ENCODE measurements around the gene SPI1.
"Not testable (repeated sequence)": the region's sequence is repeated elsewhere in the genome, so short reads cannot be mapped to it uniquely, and the experiment has no call there.

Gene SPI1

GRCh38 chr11:47326198-47326597 is 52.1 kb downstream of the SPI1 start:
- Mint-ChIP-seq H3K27me3 (ENCODE audit: low read depth) (no peaks in the 10 kb centered on the region), H3K4me3 (no peak overlapping the region), H3K27ac (no peak overlapping the region), H3K4me1 (no peaks in the 10 kb centered on the region), H3K9me3 (no peaks in the 10 kb centered on the region), H3K36me3 (ENCODE audit: low read depth) (peaks cover 43% of the 10 kb centered on the region)
- TF ChIP-seq CTCF (IDR thresholded peaks at IDR 0.05; ENCODE audit: unreplicated experiment in 3 of 3), result no peak

GRCh38 chr11:47325271-47326041 is 52.9 kb downstream of the SPI1 start:
- no peak overlapping the region for H3K4me3 Mint-ChIP-seq
- no peaks in the 10 kb centered on the region for H3K9me3 Mint-ChIP-seq
- H3K36me3 Mint-ChIP-seq (ENCODE audit: low read depth), result peaks cover 44% of the 10 kb centered on the region
- H3K4me1 Mint-ChIP-seq, result no peaks in the 10 kb centered on the region
- no peak for TF ChIP-seq CTCF (IDR thresholded peaks at IDR 0.05; ENCODE audit: unreplicated experiment in 3 of 3)
- no peaks in the 10 kb centered on the region for H3K27me3 Mint-ChIP-seq (ENCODE audit: low read depth)
- no peak overlapping the region for H3K27ac Mint-ChIP-seq

- Mint-ChIP-seq H3K27ac (no peak overlapping the region), H3K4me1 (no peaks in the 10 kb centered on the region), H3K4me3 (no peak overlapping the region), H3K36me3 (ENCODE audit: low read depth) (peaks cover 44% of the 10 kb centered on the region), H3K27me3 (ENCODE audit: low read depth) (no peaks in the 10 kb centered on the region), H3K9me3 (no peaks in the 10 kb centered on the region)
- no peak for TF ChIP-seq CTCF (IDR thresholded peaks at IDR 0.05; ENCODE audit: unreplicated experiment in 3 of 3)
Measured at GRCh38 chr11:47324520-47324919, 53.8 kb downstream of the SPI1 start.

- TF ChIP-seq CTCF (IDR thresholded peaks at IDR 0.05; ENCODE audit: unreplicated experiment in 3 of 3), result no peak
- Mint-ChIP-seq H3K9me3 (no peaks in the 10 kb centered on the region), H3K36me3 (ENCODE audit: low read depth) (peaks cover 42% of the 10 kb centered on the region), H3K27me3 (ENCODE audit: low read depth) (no peaks in the 10 kb centered on the region), H3K27ac (no peak overlapping the region), H3K4me3 (no peak overlapping the region), H3K4me1 (no peaks in the 10 kb centered on the region)
Measured at GRCh38 chr11:47318166-47318565, 60.2 kb downstream of the SPI1 start.

- Mint-ChIP-seq H3K27ac (no peak overlapping the region), H3K27me3 (ENCODE audit: low read depth) (no peaks in the 10 kb centered on the region), H3K4me3 (no peak overlapping the region), H3K4me1 (no peaks in the 10 kb centered on the region), H3K36me3 (ENCODE audit: low read depth) (peaks cover 42% of the 10 kb centered on the region), H3K9me3 (no peaks in the 10 kb centered on the region)
- TF ChIP-seq CTCF (IDR thresholded peaks at IDR 0.05; ENCODE audit: unreplicated experiment in 3 of 3), result no peak
Measured at GRCh38 chr11:47317064-47317828, 61.1 kb downstream of the SPI1 start.

GRCh38 chr11:47316501-47316900 is 61.8 kb downstream of the SPI1 start:
- peaks cover 39% of the 10 kb centered on the region for H3K36me3 Mint-ChIP-seq (ENCODE audit: low read depth)
- not testable (repeated sequence) for H3K27ac Mint-ChIP-seq; H3K4me1 Mint-ChIP-seq; H3K27me3 Mint-ChIP-seq (ENCODE audit: low read depth); H3K9me3 Mint-ChIP-seq; H3K4me3 Mint-ChIP-seq

All from nephron (organoid).